ENCODE data around the gene BAIAP2. TPM values are rescaled to one million over a fixed set of nuclear protein-coding genes. Genes with fewer than 3 reads are reported as not detected.

Gene BAIAP2
- total RNA-seq, 1 donor from 2014 or later = 119 TPM

- ATAC-seq = no peak
- Histone ChIP-seq H3K9me3 (no peaks in the 10 kb centered on the region), H3K27me3 (ENCODE audit: low read depth) (no peaks in the 10 kb centered on the region), H3K36me3 (peaks cover 46% of the 10 kb centered on the region), H3K4me3 (no peak overlapping the region), H3K4me1 (peaks cover 49% of the 10 kb centered on the region), H3K27ac (peak overlapping the region; percentile 80)
- no peak for DNase-seq
- intact Hi-C loops (cut with DNase I) = no loop called here
- TF ChIP-seq CTCF (IDR thresholded peaks at IDR 0.05) = no peak
Observed at GRCh38 chr17:81057777-81058176, 22.8 kb downstream of the BAIAP2 start.

- Histone ChIP-seq H3K4me3 (no peak overlapping the region), H3K36me3 (peaks cover 46% of the 10 kb centered on the region), H3K4me1 (peaks cover 51% of the 10 kb centered on the region), H3K27me3 (ENCODE audit: low read depth) (no peaks in the 10 kb centered on the region), H3K27ac (peak overlapping the region; percentile 80), H3K9me3 (no peaks in the 10 kb centered on the region)
- DNase-seq (no peak), ATAC-seq (no peak)
- TF ChIP-seq CTCF (IDR thresholded peaks at IDR 0.05) = no peak
- intact Hi-C loops (cut with DNase I) = no loop called here
Observed at GRCh38 chr17:81058263-81058871, 23.4 kb downstream of the BAIAP2 start.

- peaks cover 54% of the 10 kb centered on the region for H3K4me1 ChIP-seq
- H3K4me3 ChIP-seq = no peak overlapping the region
- intact Hi-C loops (cut with DNase I) = no loop called here
- H3K36me3 ChIP-seq = peaks cover 46% of the 10 kb centered on the region
- no peak for TF ChIP-seq CTCF (IDR thresholded peaks at IDR 0.05)
- ATAC-seq = no peak
- peak overlapping the region; percentile 80 for H3K27ac ChIP-seq
- no peaks in the 10 kb centered on the region for H3K27me3 ChIP-seq (ENCODE audit: low read depth)
- no peaks in the 10 kb centered on the region for H3K9me3 ChIP-seq
- no peak for DNase-seq
Observed at GRCh38 chr17:81059026-81059425, 24.1 kb downstream of the BAIAP2 start.

GRCh38 chr17:81060416-81060815 lies 25.5 kb downstream of the BAIAP2 start:
- no peak for ATAC-seq
- TF ChIP-seq CTCF (IDR thresholded peaks at IDR 0.05) = no peak
- Histone ChIP-seq H3K27me3 (ENCODE audit: low read depth) (no peaks in the 10 kb centered on the region), H3K9me3 (no peaks in the 10 kb centered on the region), H3K4me3 (no peak overlapping the region), H3K36me3 (peaks cover 36% of the 10 kb centered on the region), H3K27ac (no peak overlapping the region), H3K4me1 (peaks cover 58% of the 10 kb centered on the region)
- intact Hi-C loops (cut with DNase I) = no loop called here
- DNase-seq = no peak

- Histone ChIP-seq H3K36me3 (peaks cover 32% of the 10 kb centered on the region), H3K4me3 (no peak overlapping the region), H3K4me1 (peaks cover 58% of the 10 kb centered on the region), H3K27me3 (ENCODE audit: low read depth) (no peaks in the 10 kb centered on the region), H3K27ac (no peak overlapping the region), H3K9me3 (no peaks in the 10 kb centered on the region)
- ATAC-seq = no peak
- DNase-seq = no peak
- intact Hi-C loops (cut with DNase I) = no loop called here
- TF ChIP-seq CTCF (IDR thresholded peaks at IDR 0.05) = no peak
Observed at GRCh38 chr17:81061027-81061735, 26.2 kb downstream of the BAIAP2 start.

All from lower lobe of right lung (tissue), 2 donors.